ENCODE data around the gene MEX3A. TPM values are rescaled to one million over a fixed set of nuclear protein-coding genes. Genes with fewer than 3 reads are reported as not detected.
A peak's percentile ranks its signal among the peaks of the same experiment; 100 is the strongest.
"Not testable (repeated sequence)": the region's sequence is repeated elsewhere in the genome, so short reads cannot be mapped to it uniquely, and the experiment has no call there.

The MEX3A gene
- 1.2 and 1.6 TPM in 2 replicates for total RNA-seq

- DNase-seq (ENCODE audit: low spot score) = peak; percentile 45
- H3K27me3 Mint-ChIP-seq (ENCODE audit: low read depth) = peaks cover 74% of the 10 kb centered on the region
- H3K9me3 Mint-ChIP-seq = no peaks in the 10 kb centered on the region
- H3K4me1 Mint-ChIP-seq (ENCODE audit: low read depth) = peaks cover 4% of the 10 kb centered on the region
- peak within 1 kb of the TSS; percentile 29 for H3K27ac Mint-ChIP-seq
- no peaks in the 10 kb centered on the region for H3K36me3 Mint-ChIP-seq (ENCODE audit: low read depth)
- intact Hi-C loops (cut with micrococcal nuclease) = loop anchor here (1.0 kb wide), 1 partner anchor 28 kb away; the partner anchor contains the start of gene LAMTOR2
- peak within 1 kb of the TSS; percentile 85 for H3K4me3 Mint-ChIP-seq (ENCODE audit: low read depth)
Measured at GRCh38 chr1:156082309-156083091, at the start of gene MEX3A. Gene MEX3A, minus strand, starts transcription at chr1:156082465. Its CDS starts 467 bp downstream, at chr1:156081998.

DNA sequence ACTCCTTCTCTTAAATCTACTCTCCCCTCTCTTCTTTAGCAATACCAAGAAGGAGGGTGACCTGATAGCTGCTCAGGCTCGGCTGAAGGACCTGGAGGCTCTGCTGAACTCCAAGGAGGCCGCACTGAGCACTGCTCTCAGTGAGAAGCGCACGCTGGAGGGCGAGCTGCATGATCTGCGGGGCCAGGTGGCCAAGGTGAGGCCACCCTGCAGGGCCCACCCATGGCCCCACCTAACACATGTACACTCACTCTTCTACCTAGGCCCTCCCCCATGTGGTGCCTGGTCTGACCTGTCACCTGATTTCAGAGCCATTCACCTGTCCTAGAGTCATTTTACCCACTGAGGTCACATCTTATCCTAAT lies 48.3 kb upstream of the MEX3A start:
- H3K27me3 Mint-ChIP-seq (ENCODE audit: low read depth) = no peaks in the 10 kb centered on the region
- intact Hi-C loops (cut with micrococcal nuclease) = loop anchor here (1.0 kb wide), 2 partner anchors 34 to 40 kb away; no protein-coding TSS in a partner anchor
- H3K9me3 Mint-ChIP-seq = no peaks in the 10 kb centered on the region
- H3K4me3 Mint-ChIP-seq (ENCODE audit: low read depth) = no peak overlapping the region
- DNase-seq (ENCODE audit: low spot score) = no peak
- H3K27ac Mint-ChIP-seq = no peak overlapping the region
- peaks cover 48% of the 10 kb centered on the region for H3K36me3 Mint-ChIP-seq (ENCODE audit: low read depth)
- peaks cover 44% of the 10 kb centered on the region for H3K4me1 Mint-ChIP-seq (ENCODE audit: low read depth)

GRCh38 chr1:156129687-156130577 lies 47.7 kb upstream of the MEX3A start:
- intact Hi-C loops (cut with micrococcal nuclease) = loop anchor here (1.0 to 10.0 kb wide), 3 partner anchors 34 to 375 kb away; partner anchors contain the start of gene MEF2D
- peaks cover 45% of the 10 kb centered on the region for H3K36me3 Mint-ChIP-seq (ENCODE audit: low read depth)
- H3K4me1 Mint-ChIP-seq (ENCODE audit: low read depth) = peaks cover 47% of the 10 kb centered on the region
- peak overlapping the region; percentile 33 for H3K27ac Mint-ChIP-seq
- no peak overlapping the region for H3K4me3 Mint-ChIP-seq (ENCODE audit: low read depth)
- H3K27me3 Mint-ChIP-seq (ENCODE audit: low read depth) = no peaks in the 10 kb centered on the region
- no peaks in the 10 kb centered on the region for H3K9me3 Mint-ChIP-seq
- DNase-seq (ENCODE audit: low spot score) = peak; percentile 63

DNA sequence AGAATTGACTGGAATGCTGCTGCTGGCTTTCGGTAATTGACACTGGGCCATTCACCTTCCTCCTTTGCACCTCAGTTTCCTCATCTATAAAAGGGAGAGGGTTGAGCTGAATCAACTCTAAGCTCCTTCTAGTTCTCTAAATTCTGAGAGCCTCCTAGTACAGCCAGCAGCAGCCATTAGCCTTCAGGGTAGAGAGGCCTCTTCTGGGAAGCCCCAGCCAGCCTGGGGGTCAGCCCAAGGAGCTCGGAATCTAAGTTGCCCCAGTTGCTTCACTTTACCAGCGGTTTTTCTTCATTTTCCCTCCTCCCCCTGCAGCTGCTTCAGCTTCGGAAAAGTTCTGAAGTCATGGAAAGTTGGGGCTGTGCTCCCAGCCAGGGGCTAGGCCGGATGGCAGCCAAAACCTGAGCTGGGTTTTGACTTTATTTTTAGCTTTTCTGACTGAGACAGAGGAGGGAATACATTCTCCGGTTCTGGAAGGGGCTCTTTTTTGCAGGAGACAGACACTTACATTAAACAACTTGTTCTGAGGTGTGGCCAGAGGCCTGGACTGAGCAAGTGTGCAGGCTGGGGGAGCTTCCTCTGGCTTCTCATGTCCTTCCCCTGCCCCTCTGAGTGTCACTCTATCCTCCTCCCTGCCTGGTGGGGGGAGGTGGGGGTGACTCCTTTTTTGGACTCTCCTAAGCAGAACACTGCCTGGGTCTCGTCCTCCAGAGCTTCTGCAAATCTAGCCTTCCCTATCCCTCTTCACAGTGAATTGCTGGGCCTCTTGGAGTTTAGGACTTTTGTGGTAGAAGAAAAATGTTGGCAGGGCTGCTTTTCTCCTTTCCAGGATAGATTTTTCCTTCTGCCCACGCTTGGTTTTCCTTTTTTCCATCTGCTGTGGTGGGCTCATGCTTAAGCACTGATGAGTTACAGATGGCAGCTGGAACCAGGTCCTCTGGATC lies 46.7 kb upstream of the MEX3A start:
- intact Hi-C loops (cut with micrococcal nuclease) = loop anchor here (10.0 kb wide), 1 partner anchor 376 kb away; the partner anchor contains the start of gene MEF2D
- H3K4me3 Mint-ChIP-seq (ENCODE audit: low read depth) = peak overlapping the region; percentile 30
- H3K27ac Mint-ChIP-seq = peak overlapping the region; percentile 52
- no peaks in the 10 kb centered on the region for H3K9me3 Mint-ChIP-seq
- no peak for DNase-seq (ENCODE audit: low spot score)
- no peaks in the 10 kb centered on the region for H3K27me3 Mint-ChIP-seq (ENCODE audit: low read depth)
- H3K4me1 Mint-ChIP-seq (ENCODE audit: low read depth) = peaks cover 56% of the 10 kb centered on the region
- H3K36me3 Mint-ChIP-seq (ENCODE audit: low read depth) = peaks cover 35% of the 10 kb centered on the region

DNA sequence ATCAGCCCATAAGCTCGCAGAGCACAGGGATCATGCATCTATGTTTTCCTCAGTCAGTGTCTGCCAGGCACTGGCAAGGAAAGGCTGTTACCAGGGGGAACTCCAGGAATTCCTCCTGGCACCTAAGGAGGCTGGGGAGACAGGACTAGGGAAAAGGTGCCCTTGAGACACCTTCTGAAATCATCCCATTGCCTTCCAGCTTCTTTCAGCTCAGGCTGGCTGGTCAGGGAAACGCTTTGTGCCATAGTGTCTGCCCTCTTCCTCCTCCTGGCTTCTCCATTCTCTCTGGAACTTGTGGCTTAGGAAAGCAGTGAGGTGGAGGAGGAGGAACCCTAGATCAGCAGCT lies 46.0 kb upstream of the MEX3A start:
- H3K27ac Mint-ChIP-seq = peak overlapping the region; percentile 52
- peaks cover 30% of the 10 kb centered on the region for H3K36me3 Mint-ChIP-seq (ENCODE audit: low read depth)
- H3K4me3 Mint-ChIP-seq (ENCODE audit: low read depth) = peak overlapping the region; percentile 30
- intact Hi-C loops (cut with micrococcal nuclease) = loop anchor here (10.0 kb wide), 1 partner anchor 377 kb away; the partner anchor contains the start of gene MEF2D
- DNase-seq (ENCODE audit: low spot score) = no peak
- peaks cover 62% of the 10 kb centered on the region for H3K4me1 Mint-ChIP-seq (ENCODE audit: low read depth)
- H3K9me3 Mint-ChIP-seq = no peaks in the 10 kb centered on the region
- no peaks in the 10 kb centered on the region for H3K27me3 Mint-ChIP-seq (ENCODE audit: low read depth)

GRCh38 chr1:156126630-156127534 lies 44.6 kb upstream of the MEX3A start:
- peak; percentile 85 for DNase-seq (ENCODE audit: low spot score)
- Mint-ChIP-seq H3K9me3 (no peaks in the 10 kb centered on the region), H3K36me3 (ENCODE audit: low read depth) (peaks cover 28% of the 10 kb centered on the region), H3K27ac (peak overlapping the region; percentile 91), H3K27me3 (ENCODE audit: low read depth) (no peaks in the 10 kb centered on the region), H3K4me3 (ENCODE audit: low read depth) (peak overlapping the region; percentile 60), H3K4me1 (ENCODE audit: low read depth) (peaks cover 64% of the 10 kb centered on the region)
- intact Hi-C loops (cut with micrococcal nuclease) = loop anchor here (1.0 to 10.0 kb wide), 4 partner anchors 13 to 378 kb away; partner anchors contain the start of genes LMNA and MEF2D

DNA sequence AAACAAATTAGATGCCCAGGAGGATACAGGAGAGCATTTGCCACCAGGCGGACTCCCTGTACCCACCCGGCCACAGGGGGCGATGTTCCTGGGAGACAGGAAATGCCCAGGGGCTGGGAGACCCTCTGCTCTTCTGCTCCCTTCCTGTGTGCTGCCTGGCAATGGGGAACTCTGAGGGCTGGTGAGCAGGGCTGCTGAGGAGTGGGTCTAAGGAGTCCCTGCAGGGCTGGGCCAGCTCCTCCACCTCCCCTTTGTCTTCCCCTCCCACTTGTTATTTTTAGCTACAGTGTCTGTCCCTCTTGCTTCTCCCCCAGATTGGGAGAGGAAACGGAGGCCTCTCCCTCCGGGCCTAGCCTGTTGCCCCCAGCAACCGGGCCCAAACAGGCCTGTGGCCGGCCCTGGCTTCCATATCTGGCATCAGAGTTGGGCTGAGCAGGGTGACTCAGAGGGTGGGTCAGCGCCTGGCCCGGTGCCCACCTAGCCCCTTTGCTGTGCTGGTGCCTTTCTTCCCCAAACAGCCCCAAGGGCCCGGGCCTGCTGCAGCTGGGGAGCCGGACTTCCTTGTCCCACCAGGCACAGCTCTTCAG lies 43.9 kb upstream of the MEX3A start:
- Mint-ChIP-seq H3K27ac (peak overlapping the region; percentile 91), H3K4me3 (ENCODE audit: low read depth) (peak overlapping the region; percentile 60), H3K4me1 (ENCODE audit: low read depth) (peaks cover 64% of the 10 kb centered on the region), H3K36me3 (ENCODE audit: low read depth) (peaks cover 23% of the 10 kb centered on the region), H3K9me3 (no peaks in the 10 kb centered on the region), H3K27me3 (ENCODE audit: low read depth) (no peaks in the 10 kb centered on the region)
- intact Hi-C loops (cut with micrococcal nuclease) = loop anchor here (1.0 to 10.0 kb wide), 2 partner anchors 12 to 379 kb away; partner anchors contain the start of genes LMNA and MEF2D
- DNase-seq (ENCODE audit: low spot score) = peak; percentile 70

DNA sequence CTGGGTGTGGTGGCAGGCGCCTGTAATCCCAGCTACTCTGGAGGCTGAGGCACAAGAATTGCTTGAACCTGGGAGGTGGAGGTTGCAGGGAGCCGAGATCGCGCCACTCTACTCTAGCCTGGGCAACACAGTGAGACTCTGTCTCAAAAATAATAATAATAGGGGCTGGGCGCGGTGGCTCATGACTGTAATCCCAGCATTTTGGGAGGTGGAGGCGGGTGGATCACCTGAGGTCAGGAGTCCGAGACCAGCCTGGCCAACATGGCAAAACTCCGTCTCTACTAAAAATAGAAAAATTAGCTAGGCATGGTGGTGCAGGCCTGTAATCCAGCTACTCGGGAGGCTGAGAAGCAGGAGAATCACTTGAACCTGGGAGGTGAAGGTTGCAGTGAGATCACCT lies 43.3 kb upstream of the MEX3A start:
- H3K4me3 Mint-ChIP-seq (ENCODE audit: low read depth) = peak overlapping the region; percentile 47

DNA sequence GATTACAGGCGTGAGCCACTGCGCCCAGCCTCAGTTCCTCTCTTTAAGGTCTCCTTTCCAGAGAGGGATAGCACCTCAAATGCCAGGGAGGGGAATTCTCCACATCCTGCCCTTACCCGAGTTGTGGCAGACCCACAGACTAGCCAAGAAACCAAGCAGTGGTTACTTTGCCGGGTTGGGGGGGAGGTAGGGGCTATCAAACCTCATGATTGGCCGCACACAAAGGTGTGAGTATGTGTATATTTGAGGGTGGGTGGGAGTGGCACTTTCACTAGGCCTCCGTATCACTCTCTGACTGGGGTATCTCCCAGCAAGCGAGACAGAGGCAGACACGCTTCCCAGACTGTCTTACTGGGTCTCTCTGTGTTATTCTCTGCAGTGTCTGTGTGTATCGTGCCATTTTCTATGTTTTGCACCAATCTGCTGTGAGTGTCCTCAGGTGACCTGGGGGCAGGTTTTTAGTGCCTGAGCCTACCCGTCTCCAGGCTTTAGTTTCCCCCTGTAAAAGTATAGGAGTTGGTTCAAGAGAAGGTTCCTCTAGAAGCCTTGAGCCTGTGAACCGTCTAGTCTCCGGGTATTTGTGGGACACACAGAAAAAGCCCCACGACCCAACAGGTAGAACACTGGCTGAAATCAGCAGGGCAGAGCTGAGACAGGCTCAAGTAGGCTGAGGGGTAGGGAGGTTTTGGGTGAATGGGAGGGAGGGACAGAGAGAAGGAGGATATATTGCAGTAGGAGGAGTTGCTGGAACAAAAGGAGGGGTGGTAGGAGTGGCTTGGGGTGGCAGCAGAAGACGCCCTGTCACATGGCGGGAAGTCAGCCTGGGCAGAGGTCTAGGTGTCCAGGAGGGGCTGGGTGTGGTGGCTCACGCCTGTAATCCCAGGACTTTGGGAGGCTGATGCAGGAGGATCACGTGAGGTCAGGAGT lies 42.6 kb upstream of the MEX3A start:
- Mint-ChIP-seq H3K4me3 (ENCODE audit: low read depth) (peak overlapping the region; percentile 47), H3K9me3 (no peaks in the 10 kb centered on the region), H3K27ac (peak overlapping the region; percentile 84), H3K36me3 (ENCODE audit: low read depth) (peaks cover 23% of the 10 kb centered on the region), H3K27me3 (ENCODE audit: low read depth) (no peaks in the 10 kb centered on the region), H3K4me1 (ENCODE audit: low read depth) (peaks cover 67% of the 10 kb centered on the region)
- DNase-seq (ENCODE audit: low spot score) = no peak
- intact Hi-C loops (cut with micrococcal nuclease) = loop anchor here (10.0 kb wide), 1 partner anchor 380 kb away; the partner anchor contains the start of gene MEF2D

More for the DNA sequence above, 43.3 kb upstream of the MEX3A start:
- not testable (repeated sequence) for DNase-seq (ENCODE audit: low spot score); H3K27me3 Mint-ChIP-seq (ENCODE audit: low read depth); H3K9me3 Mint-ChIP-seq
- Mint-ChIP-seq H3K27ac (peak overlapping the region; percentile 84), H3K4me1 (ENCODE audit: low read depth) (peaks cover 65% of the 10 kb centered on the region), H3K36me3 (ENCODE audit: low read depth) (peaks cover 23% of the 10 kb centered on the region)
- intact Hi-C loops (cut with micrococcal nuclease) = loop anchor here (10.0 kb wide), 1 partner anchor 379 kb away; the partner anchor contains the start of gene MEF2D

Measured in activated T-helper 2 cell treated with anti-CD3 and anti-CD28 coated beads, Interferon-gamma antibody, Interleukin-2, Interleukin-4, amounts not matched to agents 10 μg/mL and 5 μg/mL and 100 μg/mL, durations not matched to agents 14 hours and 24 hours and 36 hours (primary cell).